Glutamatergic neuron (in vitro differentiated cells): ENCODE data around the gene SLC35G6. TPM values are rescaled to one million over a fixed set of nuclear protein-coding genes. Genes with fewer than 3 reads are reported as not detected.

Source experiments
- DNase-seq: peaks from one replicate; pipeline ENCODE4 v3.0.0; 2022
- H3K27ac Mint-ChIP-seq: one replicate; pipeline ENCODE4 v1.8.0; 2020; ENCODE audit warnings: mild to moderate bottlenecking, mixed read lengths, inconsistent platforms; ENCODE audit not compliant: unreplicated experiment
- H3K27me3 Mint-ChIP-seq: one replicate; pipeline ENCODE4 v1.8.0; 2020; ENCODE audit warnings: mild to moderate bottlenecking, moderate library complexity, mixed read lengths, inconsistent platforms; ENCODE audit not compliant: unreplicated experiment
- H3K36me3 Mint-ChIP-seq: one replicate; pipeline ENCODE4 v1.8.0; 2020; ENCODE audit warnings: mild to moderate bottlenecking, mixed read lengths, inconsistent platforms; ENCODE audit not compliant: unreplicated experiment
- H3K4me1 Mint-ChIP-seq: one replicate; pipeline ENCODE4 v1.8.0; 2020; ENCODE audit warnings: mild to moderate bottlenecking, low read depth, mixed read lengths, inconsistent platforms; ENCODE audit not compliant: unreplicated experiment
- H3K4me3 Mint-ChIP-seq: one replicate; pipeline ENCODE4 v1.8.0; 2020; ENCODE audit warnings: mild to moderate bottlenecking, mixed read lengths, inconsistent platforms; ENCODE audit not compliant: unreplicated experiment
- H3K9me3 Mint-ChIP-seq: one replicate; pipeline ENCODE4 v1.8.0; 2020; ENCODE audit warnings: mild to moderate bottlenecking, moderate library complexity, mixed read lengths, inconsistent platforms; ENCODE audit not compliant: unreplicated experiment
- total RNA-seq: library from RNA; stranded (reverse); fragmentation: NEBNext Ultra II Directional; extraction: Animal tissue kit (Norgen Biotek cat#: 25700); gene quantifications from one replicate; pipeline ENCODE4 v1.2.1, GENCODE V29; 2021; ENCODE audit not compliant: unreplicated experiment
- TF ChIP-seq, protein P1 (sequence below): fragments of 200-600 bp; sonication (generic); IDR thresholded peaks from one replicate; pipeline ENCODE4 v1.5.0; 2021; ENCODE audit not compliant: partially characterized antibody, unreplicated experiment

SLC35G6 gene
- total RNA-seq, 1 donor from 2014 or later: 0.34 TPM

DNA sequence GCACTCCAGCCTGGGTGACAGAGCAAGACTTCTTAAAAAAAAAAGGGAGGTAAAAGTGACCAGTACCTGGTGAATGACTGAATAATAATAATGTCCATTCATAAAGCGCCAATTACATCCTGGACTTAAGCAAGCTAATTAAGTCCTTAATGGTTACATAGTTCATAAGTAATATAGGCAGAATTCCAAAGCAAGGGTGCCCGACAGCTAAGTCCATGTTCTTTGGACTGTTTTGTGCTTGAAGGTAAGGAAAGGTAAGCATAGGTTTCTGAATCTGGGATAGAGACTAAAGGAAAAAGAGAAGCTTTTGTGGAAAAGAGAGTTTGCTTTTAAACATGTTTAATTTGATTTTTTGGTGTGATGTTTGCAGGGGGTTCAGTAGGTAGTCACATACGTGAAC lies 12.7 kb downstream of the SLC35G6 start:
- Mint-ChIP-seq H3K27ac (no peak overlapping the region), H3K4me1 (peaks cover 19% of the 10 kb centered on the region), H3K36me3 (no peaks in the 10 kb centered on the region), H3K4me3 (no peak overlapping the region), H3K9me3 (peaks cover 4% of the 10 kb centered on the region), H3K27me3 (no peaks in the 10 kb centered on the region)
- no peak for DNase-seq
- TF ChIP-seq, protein P1, sequence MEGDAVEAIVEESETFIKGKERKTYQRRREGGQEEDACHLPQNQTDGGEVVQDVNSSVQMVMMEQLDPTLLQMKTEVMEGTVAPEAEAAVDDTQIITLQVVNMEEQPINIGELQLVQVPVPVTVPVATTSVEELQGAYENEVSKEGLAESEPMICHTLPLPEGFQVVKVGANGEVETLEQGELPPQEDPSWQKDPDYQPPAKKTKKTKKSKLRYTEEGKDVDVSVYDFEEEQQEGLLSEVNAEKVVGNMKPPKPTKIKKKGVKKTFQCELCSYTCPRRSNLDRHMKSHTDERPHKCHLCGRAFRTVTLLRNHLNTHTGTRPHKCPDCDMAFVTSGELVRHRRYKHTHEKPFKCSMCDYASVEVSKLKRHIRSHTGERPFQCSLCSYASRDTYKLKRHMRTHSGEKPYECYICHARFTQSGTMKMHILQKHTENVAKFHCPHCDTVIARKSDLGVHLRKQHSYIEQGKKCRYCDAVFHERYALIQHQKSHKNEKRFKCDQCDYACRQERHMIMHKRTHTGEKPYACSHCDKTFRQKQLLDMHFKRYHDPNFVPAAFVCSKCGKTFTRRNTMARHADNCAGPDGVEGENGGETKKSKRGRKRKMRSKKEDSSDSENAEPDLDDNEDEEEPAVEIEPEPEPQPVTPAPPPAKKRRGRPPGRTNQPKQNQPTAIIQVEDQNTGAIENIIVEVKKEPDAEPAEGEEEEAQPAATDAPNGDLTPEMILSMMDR: no peak

DNA sequence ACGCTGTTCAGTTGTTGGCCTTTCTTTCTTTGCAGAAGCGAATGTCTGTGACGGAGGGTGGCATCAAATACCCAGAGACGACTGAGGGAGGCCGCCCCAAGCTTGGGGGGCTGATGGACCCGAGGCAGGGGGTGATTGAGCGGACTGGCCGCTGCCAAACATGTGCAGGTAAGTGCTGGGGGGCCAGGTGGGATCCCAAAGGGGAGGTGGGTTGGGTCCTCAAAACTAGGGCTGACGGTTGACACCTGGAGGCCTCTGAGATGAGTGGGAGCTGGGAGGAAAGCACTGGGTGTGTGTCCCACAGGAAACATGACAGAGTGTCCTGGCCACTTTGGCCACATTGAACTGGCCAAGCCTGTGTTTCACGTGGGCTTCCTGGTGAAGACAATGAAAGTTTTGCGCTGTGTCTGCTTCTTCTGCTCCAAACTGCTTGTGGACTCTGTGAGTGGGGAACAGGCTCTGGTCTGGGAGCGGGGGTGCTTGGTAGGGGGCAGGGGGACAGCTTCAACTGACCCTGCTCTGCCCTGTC lies 14.7 kb downstream of the SLC35G6 start:
- Mint-ChIP-seq H3K4me3 (no peak overlapping the region), H3K9me3 (peaks cover 4% of the 10 kb centered on the region), H3K27ac (no peak overlapping the region), H3K36me3 (no peaks in the 10 kb centered on the region), H3K27me3 (no peaks in the 10 kb centered on the region), H3K4me1 (peaks cover 15% of the 10 kb centered on the region)
- DNase-seq: no peak
- TF ChIP-seq, protein P1: no peak

- H3K36me3 Mint-ChIP-seq: no peaks in the 10 kb centered on the region
- no peak overlapping the region for H3K27ac Mint-ChIP-seq
- no peak overlapping the region for H3K4me3 Mint-ChIP-seq
- H3K4me1 Mint-ChIP-seq: peaks cover 12% of the 10 kb centered on the region
- TF ChIP-seq, protein P1: no peak
- H3K9me3 Mint-ChIP-seq: peaks cover 4% of the 10 kb centered on the region
- H3K27me3 Mint-ChIP-seq: no peaks in the 10 kb centered on the region
- no peak for DNase-seq
Observed at GRCh38 chr17:7496470-7497183, 15.4 kb downstream of the SLC35G6 start.

GRCh38 chr17:7497228-7497627 lies 16.0 kb downstream of the SLC35G6 start:
- DNase-seq: no peak
- no peak overlapping the region for H3K4me3 Mint-ChIP-seq
- no peaks in the 10 kb centered on the region for H3K27me3 Mint-ChIP-seq
- peaks cover 9% of the 10 kb centered on the region for H3K4me1 Mint-ChIP-seq
- H3K9me3 Mint-ChIP-seq: peaks cover 4% of the 10 kb centered on the region
- no peaks in the 10 kb centered on the region for H3K36me3 Mint-ChIP-seq
- H3K27ac Mint-ChIP-seq: no peak overlapping the region
- TF ChIP-seq, protein P1: no peak

DNA sequence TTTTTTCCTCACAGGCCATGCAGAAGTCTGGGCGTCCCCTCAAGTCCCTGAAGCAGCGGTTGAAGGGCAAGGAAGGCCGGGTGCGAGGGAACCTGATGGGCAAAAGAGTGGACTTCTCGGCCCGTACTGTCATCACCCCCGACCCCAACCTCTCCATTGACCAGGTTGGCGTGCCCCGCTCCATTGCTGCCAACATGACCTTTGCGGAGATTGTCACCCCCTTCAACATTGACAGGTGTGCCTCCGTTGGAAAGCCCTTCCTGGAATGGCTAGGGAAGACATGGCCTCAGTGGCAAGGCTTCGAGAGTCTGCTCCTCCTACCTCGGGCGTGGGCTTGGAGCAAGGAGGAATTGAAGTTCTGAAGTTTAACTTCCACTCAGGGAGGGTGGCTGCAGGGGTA lies 16.4 kb downstream of the SLC35G6 start:
- no peak overlapping the region for H3K4me3 Mint-ChIP-seq
- no peaks in the 10 kb centered on the region for H3K36me3 Mint-ChIP-seq
- no peaks in the 10 kb centered on the region for H3K27me3 Mint-ChIP-seq
- no peak for DNase-seq
- H3K9me3 Mint-ChIP-seq: peaks cover 4% of the 10 kb centered on the region
- TF ChIP-seq, protein P1: no peak
- peaks cover 8% of the 10 kb centered on the region for H3K4me1 Mint-ChIP-seq
- no peak overlapping the region for H3K27ac Mint-ChIP-seq
